Measurements from ENCODE around the gene CHN1.

CHN1 gene

GRCh38 chr2:174781298-174781697 lies 223.9 kb downstream of the CHN1 start:
- DNase-seq = no peak

GRCh38 chr2:174780856-174781255 lies 224.3 kb downstream of the CHN1 start:
- DNase-seq = no peak

DNA sequence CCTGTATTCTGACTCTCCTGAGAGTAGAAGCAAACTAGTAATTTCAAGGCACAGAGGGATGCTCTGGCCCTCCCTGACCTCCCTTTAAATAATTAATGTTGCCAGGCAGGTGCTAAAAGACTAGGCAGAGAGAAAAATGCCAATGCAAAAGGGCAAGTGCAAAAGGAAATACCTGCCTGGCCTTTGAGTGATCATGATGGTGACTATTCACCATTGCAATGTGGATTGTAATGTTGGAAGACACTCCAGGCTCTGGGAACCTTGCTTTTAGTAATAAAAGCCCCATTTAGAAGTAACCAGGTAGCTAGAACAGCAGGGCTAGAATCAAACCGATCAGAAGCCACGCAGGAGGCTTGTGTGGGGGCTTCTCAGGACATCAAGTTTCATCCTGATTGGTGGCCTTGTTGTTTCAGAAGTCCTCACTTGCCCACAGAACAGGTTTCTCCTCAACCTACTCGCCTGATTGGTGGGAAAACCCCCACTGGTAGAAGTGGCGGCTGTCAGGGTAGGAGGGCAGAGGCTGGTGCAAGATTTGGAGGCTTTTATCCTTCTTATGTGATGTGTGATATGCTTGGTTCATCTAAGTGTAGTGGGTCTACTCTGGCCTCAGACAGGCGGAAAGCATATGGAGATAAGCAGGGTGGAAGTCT lies 224.9 kb downstream of the CHN1 start:
- no peak for DNase-seq

DNA sequence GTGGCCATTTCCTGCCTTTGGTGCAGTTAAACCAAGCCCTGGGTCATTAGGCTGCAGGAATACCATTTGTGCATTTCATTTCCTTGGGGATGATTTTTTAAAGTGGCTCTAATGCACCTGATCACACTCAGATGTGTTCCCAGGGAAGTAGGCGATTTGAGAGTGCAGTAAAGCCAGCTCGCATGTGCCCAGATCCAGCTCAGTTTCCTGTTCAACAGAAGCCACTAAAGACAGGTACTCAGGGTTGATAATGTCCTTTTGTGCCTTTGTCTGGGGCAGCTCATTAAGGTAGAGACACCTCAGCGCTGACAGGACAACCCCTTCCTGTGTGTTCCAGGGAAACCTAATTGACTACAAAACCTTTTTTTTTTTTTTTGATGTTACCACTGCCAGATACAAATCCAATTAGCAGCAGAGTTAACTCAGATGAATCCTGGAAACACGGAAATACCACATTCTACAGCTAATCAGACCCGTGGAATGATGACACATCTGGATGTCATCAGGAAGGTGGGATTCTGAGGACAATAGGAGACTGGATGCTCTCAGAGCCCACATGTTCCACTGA lies 225.7 kb downstream of the CHN1 start:
- no peak for DNase-seq

- peak; percentile 63 for DNase-seq
These were observed 226.8 kb downstream of the CHN1 start for GRCh38 chr2:174778085-174778981.

DNA sequence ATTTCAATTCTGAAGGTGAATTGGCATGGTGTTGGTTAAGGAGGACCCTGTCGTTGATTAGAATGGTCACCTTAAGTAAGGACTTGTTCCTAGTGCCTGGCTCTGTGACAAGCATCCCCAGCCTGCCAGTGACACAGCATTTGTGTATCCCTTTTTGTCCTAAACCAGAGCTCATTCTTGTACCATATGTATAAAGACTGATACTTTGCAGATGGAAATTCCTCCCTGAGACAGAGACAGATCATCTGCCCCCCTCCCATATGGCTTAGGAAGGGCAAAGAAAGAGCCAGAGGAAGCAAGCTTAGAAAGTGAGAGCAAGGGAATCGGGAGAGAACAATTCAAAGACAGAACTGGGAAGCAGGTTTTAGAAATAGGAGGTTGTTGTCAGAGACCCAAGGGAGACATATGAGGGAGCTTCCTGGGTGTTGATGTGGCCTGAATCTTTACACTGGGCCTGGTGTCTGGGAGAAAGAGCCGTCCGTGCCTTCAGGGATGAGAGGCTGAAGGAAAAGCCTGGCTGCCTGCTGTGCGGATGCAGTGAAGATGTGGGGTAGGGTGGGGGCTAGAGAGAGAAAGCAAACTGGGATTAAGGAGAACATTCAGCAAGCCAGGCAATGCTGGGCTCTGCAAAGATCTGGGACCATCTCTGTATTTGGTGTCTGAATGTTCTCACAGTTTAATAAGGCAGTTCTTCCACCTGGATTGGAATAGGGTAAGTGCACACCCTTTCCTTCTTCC lies 227.7 kb downstream of the CHN1 start:
- no peak for DNase-seq

DNA sequence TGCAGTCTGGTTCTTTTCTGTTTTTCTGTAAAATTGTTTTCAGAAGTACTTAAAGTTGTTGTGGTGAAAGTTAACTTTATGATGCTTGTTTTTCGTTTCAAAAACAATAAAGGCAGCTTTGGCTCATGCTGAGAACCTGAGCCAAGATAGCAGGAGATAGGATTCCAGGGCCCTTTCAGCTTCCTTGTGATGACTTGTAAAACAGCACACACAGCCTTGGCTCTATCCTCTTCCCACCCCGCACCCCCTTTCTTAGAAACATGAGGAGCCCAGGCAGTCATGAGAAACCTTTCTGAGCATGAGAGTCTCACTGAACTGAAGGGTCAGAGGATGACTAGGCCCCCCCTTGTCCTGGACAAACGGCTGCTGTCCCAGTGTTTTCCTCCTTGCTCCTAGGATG lies 228.5 kb downstream of the CHN1 start:
- no peak for DNase-seq

DNA sequence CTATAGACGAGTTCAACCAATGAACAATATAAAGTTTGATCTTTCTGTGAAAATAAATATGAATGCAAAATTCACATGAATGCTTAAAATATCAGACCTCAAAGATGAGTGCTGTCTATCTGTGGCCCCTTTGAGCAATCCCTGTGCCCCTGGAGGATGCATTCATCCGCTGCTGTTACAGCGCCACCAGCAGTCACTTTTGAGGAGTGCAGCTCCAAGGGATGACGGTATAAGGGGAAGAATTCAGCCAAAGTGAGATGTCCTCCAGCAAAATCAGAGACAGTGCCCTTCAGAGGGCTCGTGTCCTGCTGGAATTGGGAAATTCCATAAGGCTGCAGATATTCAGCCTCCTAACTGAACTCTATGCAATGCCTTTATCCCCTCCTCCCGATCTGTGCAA lies 229.0 kb downstream of the CHN1 start:
- DNase-seq = no peak

- DNase-seq = no peak
These were observed 229.6 kb downstream of the CHN1 start for GRCh38 chr2:174775571-174775980.

GRCh38 chr2:174774886-174775285 lies 230.3 kb downstream of the CHN1 start:
- DNase-seq = no peak

GRCh38 chr2:174773215-174773614 lies 232.0 kb downstream of the CHN1 start:
- no peak for DNase-seq

DNA sequence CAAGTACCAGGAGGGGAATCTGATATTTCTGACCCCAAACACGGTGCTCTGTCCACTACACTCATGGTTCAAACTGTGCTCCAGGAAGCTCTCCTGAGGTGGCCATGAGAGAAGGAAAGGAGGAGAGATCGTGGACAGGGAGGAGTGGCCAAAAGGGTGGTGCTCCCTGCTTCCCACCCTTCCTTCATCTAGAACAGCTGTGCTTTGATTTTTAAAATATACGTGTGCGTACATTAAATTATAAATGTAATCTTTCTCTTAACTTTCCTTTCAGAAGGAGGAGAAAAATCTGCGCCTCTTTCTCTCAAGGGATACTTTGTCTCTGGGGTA lies 232.7 kb downstream of the CHN1 start:
- DNase-seq = no peak

- DNase-seq = peak; percentile 32
These were observed 233.3 kb downstream of the CHN1 start for GRCh38 chr2:174771631-174772471.

DNA sequence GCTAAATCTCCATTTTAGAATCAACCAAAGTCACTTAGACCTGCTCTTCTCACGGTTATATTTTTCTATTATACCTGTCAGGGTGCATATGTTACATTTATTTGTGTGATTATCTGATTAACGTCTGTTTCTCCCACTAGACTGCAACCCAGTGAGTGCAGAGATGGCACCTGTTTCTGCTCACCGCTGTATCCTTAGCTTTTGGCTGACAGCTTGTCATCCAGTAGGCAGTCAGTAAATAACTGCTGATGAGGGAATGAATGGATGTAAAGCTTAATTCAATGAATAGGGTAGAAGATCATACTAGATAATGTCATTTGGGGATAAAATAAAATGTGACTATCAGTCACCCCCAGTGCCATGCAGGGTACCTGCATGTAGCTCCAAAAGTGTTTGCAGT lies 234.0 kb downstream of the CHN1 start:
- DNase-seq = no peak

DNA sequence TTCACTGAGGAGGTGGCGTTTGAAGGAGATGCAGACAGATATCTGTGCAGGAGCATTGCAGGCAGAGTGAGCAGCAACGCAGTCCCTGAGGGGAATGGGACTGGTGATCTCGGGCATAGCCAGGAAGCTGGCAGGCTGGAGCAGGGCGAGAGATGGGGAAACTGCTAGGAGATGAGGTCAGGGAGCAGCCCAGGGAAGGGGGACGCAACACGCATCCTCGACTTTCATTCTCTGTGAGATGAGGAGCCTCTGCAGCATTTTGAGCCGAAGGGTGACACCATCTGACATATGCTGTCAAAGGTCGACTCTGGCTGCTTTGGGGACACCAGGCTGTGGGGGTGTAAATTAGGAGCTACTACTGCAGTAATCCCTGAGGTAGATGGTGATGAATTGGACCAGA lies 236.6 kb downstream of the CHN1 start:
- DNase-seq = no peak

DNA sequence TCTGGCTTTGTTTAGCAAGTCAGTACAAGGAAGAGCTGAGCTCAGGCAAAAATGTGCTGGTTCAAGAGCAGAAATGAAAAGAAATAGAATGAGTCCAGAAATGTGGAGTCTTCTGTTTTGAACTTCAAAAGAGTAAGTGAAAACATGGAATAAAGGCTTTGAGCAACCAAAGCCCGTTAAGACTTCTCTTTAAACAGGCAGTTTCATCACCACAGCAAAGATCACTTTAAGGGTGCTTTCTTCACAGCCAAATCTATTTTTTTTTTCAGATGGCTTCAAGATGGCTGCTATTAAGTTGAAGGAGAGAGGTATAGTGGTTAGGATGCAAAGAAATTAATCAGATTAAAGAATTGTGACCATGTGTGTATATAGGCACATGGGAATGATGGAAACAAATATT lies 238.9 kb downstream of the CHN1 start:
- DNase-seq = no peak

GRCh38 chr2:174765576-174765975 lies 239.6 kb downstream of the CHN1 start:
- DNase-seq = no peak

DNA sequence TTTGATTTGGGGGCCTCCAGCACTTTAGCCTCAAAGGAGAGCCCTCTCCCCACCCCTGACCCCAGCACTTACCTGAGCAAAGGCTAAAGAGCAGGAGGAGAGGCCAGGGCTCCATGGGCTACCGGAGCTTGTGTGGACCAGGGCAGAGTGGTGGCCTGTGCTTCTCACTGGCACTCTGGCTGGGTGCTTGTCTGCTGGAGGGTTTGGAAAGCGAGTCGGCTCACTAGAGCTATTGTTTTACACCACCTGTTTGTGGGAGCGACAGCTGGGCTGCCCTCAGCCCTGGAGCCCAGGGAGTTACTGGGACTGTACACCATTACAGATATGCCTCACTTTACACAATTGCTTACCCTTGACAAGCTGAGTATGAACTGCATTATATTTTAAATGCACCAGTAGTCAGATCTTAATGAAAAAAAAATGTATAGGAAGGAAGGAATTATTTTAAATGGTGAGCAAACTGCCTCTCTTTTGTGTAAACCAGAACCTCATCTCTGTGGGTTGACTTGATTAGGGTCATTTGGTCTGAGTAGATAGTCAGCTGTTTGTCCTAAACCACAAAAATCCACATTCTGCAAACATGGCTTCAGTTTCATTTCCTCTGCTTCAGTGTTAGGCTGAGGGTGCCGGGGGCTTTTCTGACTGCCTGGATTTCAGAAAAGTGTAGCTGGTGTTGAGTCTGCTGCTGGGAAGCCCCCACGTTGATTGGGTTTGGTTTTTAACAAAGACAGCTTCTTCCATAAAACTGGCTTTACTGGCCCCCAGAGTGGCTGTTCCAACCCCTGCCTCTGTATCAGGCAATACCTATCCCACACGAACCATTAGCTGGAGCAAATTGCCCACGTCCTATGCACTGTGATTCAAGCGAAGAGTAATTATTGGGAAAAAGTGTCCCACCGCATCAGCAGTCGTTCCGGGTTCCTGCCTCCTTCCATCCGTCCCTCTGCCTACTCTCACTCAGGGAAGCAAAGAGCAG lies 240.6 kb downstream of the CHN1 start, which contains the start of gene CHRNA1:
Gene CHRNA1, minus strand, starts transcription at position 193 of the 976 bp plus-strand sequence. Its CDS starts 78 bp downstream, at position 115.
- no peak for DNase-seq

DNA sequence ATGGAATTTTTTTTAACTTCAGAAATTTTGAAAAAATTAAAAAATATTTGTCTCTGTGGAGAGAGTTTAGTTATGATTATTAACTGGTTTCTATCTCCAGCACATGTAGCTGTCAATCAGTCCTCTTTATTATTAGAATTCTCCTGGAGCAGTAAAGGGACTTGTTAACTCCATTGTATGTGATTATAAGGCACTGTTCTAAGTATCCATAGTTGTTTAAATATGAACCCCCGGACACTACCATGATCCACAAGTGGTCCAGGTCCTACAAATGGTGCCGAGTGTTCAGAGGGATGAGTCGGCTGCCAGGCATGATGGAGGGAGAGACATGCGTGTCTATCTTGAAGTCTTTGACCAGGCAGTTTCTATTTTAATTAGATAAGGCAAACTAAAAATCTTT lies 241.4 kb downstream of the CHN1 start:
- DNase-seq = no peak

- DNase-seq = no peak
These were observed 242.7 kb downstream of the CHN1 start for GRCh38 chr2:174762464-174762863.

- no peak for DNase-seq
These were observed 243.3 kb downstream of the CHN1 start for GRCh38 chr2:174761837-174762236.

Data from stimulated activated naive CD4-positive, alpha-beta T cell treated with Interleukin-2 at 50 U/mL for 16 hours (primary cell).